CD4-positive, alpha-beta memory T cell (primary cell): ENCODE data around the gene GPC5. TPM values are rescaled to one million over a fixed set of nuclear protein-coding genes. Genes with fewer than 3 reads are reported as not detected.
A peak's percentile ranks its signal among the peaks of the same experiment; 100 is the strongest.

ENCODE experiments used
- CTCF ChIA-PET: fragments of 350-600 bp; sonication (Branson Sonifier 250); formaldehyde crosslinking; loops from one replicate; lab custom pipeline; 2021; ENCODE audit warnings: inconsistent platforms; ENCODE audit not compliant: partially characterized antibody; lab: Charles Lee
- POLR2A ChIA-PET: fragments of 350-600 bp; sonication (Branson Sonifier 250); formaldehyde crosslinking; loops from one replicate; lab custom pipeline; 2021; ENCODE audit not compliant: partially characterized antibody; lab: Charles Lee
- DNase-seq, 5 donors: peaks; one replicate each; pipeline versions ENCODE4 v3.0.0 to v3.0.0-alpha.2; 2020 to 2022; ENCODE audit warnings: mixed read lengths in 1 of 5
- H3K27ac ChIP-seq: one replicate; pipeline ENCODE4 v1.7.0; 2013; ENCODE audit warnings: low read depth, low read length
- H3K27me3 ChIP-seq: 2 replicates; pipeline ENCODE4 v1.7.0; 2013; ENCODE audit warnings: mild to moderate bottlenecking, low read length, moderate library complexity; ENCODE audit not compliant: insufficient read depth
- H3K36me3 ChIP-seq: 2 replicates; pipeline ENCODE4 v1.7.0; 2013; ENCODE audit warnings: mild to moderate bottlenecking, low read length, moderate library complexity; ENCODE audit not compliant: insufficient read depth
- H3K4me1 ChIP-seq: 2 replicates; pipeline ENCODE4 v1.7.0; 2013; ENCODE audit warnings: mild to moderate bottlenecking, low read length, moderate library complexity; ENCODE audit not compliant: insufficient read depth
- H3K4me3 ChIP-seq, 2 donors: one replicate each; pipeline ENCODE4 v1.7.0; 2013; ENCODE audit warnings: low read length in 2 of 2, mild to moderate bottlenecking in 1 of 2
- H3K9me3 ChIP-seq, 2 donors: one replicate each; pipeline ENCODE4 v1.7.0; 2013; ENCODE audit warnings: low read length in 2 of 2, control low read depth in 1 of 2; ENCODE audit not compliant: control insufficient read depth in 1 of 2
- H3K27ac Mint-ChIP-seq, 7 donors: one replicate each; pipeline ENCODE4 v1.8.0; 2020 to 2021; ENCODE audit warnings: mixed read lengths in 7 of 7, mild to moderate bottlenecking in 6 of 7, inconsistent platforms in 3 of 7, moderate library complexity in 3 of 7
- H3K27me3 Mint-ChIP-seq, 2 donors: one replicate each; pipeline ENCODE4 v1.8.0; 2020 to 2021; ENCODE audit warnings: mixed read lengths in 2 of 2
- H3K36me3 Mint-ChIP-seq, 2 donors: one replicate each; pipeline ENCODE4 v1.8.0; 2020 to 2021; ENCODE audit warnings: mixed read lengths in 2 of 2, inconsistent platforms in 1 of 2, mild to moderate bottlenecking in 1 of 2
- H3K4me1 Mint-ChIP-seq, 4 donors: one replicate each; pipeline ENCODE4 v1.8.0; 2020 to 2021; ENCODE audit warnings: mixed read lengths in 4 of 4, mild to moderate bottlenecking in 1 of 4
- H3K4me3 Mint-ChIP-seq, 8 donors: one replicate each; pipeline ENCODE4 v1.8.0; 2020 to 2021; ENCODE audit warnings: mixed read lengths in 8 of 8, mild to moderate bottlenecking in 7 of 8, moderate library complexity in 6 of 8, inconsistent platforms in 3 of 8
- H3K9me3 Mint-ChIP-seq, 8 donors: one replicate each; pipeline ENCODE4 v1.8.0; 2020 to 2021; ENCODE audit warnings: mixed read lengths in 8 of 8, mild to moderate bottlenecking in 5 of 8, inconsistent platforms in 3 of 8, moderate library complexity in 1 of 8
- intact Hi-C: fragments of 100-400 bp; cut with micrococcal nuclease; formaldehyde crosslinking; loops from one replicate; pipeline ENCODE4 v1.15.1; 2023
- polyA plus RNA-seq, 2 donors: library from polyadenylated mRNA; unstranded; fragments of 300-500 nt; fragmentation: Illumina TruSeq; gene quantifications; one replicate each; pipeline ENCODE4 v1.2.3, GENCODE V29; 2021
- total RNA-seq, 2 experiments: library from RNA; stranded (reverse); gene quantifications; one replicate each; pipeline ENCODE4 v1.2.3, GENCODE V29; 2021

Gene GPC5
- total and polyA plus RNA-seq, 4 experiments from 2014 or later, result 0.14 TPM; not detected in 3

DNA sequence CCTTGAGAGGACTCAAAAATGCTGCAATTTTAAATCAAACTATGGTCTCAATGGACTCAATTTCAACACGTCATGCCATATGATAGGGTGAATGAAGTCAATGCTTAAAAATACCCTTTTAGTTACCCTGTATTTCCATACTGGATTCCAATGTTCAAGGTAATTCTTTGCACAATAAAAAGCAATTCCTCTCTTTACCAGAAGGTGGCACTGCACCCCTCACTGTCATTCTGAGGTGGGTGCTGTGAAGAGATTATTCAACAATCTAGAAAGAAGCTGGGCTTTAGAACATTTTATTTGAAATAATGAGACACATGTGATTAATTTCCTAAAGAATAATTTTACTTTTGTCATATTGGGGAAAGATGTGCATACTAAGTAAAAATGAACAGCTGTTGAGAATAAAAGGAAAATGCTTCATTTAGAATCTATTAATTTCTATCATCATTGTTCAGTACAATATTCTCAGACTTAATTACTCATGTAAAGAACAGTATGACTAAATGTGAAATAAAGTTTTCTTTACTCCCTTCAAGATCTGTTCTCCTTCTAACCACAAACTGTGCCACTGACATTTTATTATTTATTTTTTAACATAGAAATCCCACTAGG is 789.1 kb downstream of the GPC5 start:
- ChIA-PET CTCF (interaction anchor here (0.7 to 1.7 kb wide), 2 partner anchors 9 to 10 kb away, joined by 4 to 5 read pairs; no protein-coding TSS in a partner anchor), POLR2A (no interaction called here)
- peak in 4 of 5 donors; percentile 6 to 29 (median 14) for DNase-seq
- H3K4me1 Mint-ChIP-seq, result no peaks in the 10 kb centered on the region
- no peak overlapping the region for H3K4me3 ChIP-seq
- H3K27me3 Mint-ChIP-seq, result no peaks in the 10 kb centered on the region
- no peaks in the 10 kb centered on the region for H3K36me3 ChIP-seq
- no peaks in the 10 kb centered on the region for H3K27me3 ChIP-seq
- peaks cover 0 to 3% (median 0%) of the 10 kb centered on the region in 8 donors for H3K9me3 Mint-ChIP-seq
- no peaks in the 10 kb centered on the region for H3K9me3 ChIP-seq
- no peaks in the 10 kb centered on the region for H3K36me3 Mint-ChIP-seq
- no peaks in the 10 kb centered on the region for H3K4me1 ChIP-seq
- intact Hi-C loops, result no loop called here
- no peak overlapping the region for H3K27ac ChIP-seq
- H3K4me3 Mint-ChIP-seq, result no peak overlapping the region
- no peak overlapping the region for H3K27ac Mint-ChIP-seq

GRCh38 chr13:92188574-92188973 is 790.2 kb downstream of the GPC5 start:
- H3K4me3 Mint-ChIP-seq, result no peak overlapping the region
- Histone ChIP-seq H3K27ac (no peak overlapping the region), H3K27me3 (no peaks in the 10 kb centered on the region), H3K36me3 (no peaks in the 10 kb centered on the region), H3K4me1 (no peaks in the 10 kb centered on the region), H3K4me3 (no peak overlapping the region), H3K9me3 (no peaks in the 10 kb centered on the region)
- peaks cover 0 to 3% (median 0%) of the 10 kb centered on the region in 8 donors for H3K9me3 Mint-ChIP-seq
- no peak overlapping the region for H3K27ac Mint-ChIP-seq
- H3K27me3 Mint-ChIP-seq, result no peaks in the 10 kb centered on the region
- ChIA-PET POLR2A (no interaction called here), CTCF (interaction anchor here (1.5 to 1.6 kb wide), 2 partner anchors 9 to 31 kb away, joined by 3 to 9 read pairs; no protein-coding TSS in a partner anchor)
- H3K4me1 Mint-ChIP-seq, result no peaks in the 10 kb centered on the region
- intact Hi-C loops, result no loop called here
- H3K36me3 Mint-ChIP-seq, result no peaks in the 10 kb centered on the region
- no peak for DNase-seq

DNA sequence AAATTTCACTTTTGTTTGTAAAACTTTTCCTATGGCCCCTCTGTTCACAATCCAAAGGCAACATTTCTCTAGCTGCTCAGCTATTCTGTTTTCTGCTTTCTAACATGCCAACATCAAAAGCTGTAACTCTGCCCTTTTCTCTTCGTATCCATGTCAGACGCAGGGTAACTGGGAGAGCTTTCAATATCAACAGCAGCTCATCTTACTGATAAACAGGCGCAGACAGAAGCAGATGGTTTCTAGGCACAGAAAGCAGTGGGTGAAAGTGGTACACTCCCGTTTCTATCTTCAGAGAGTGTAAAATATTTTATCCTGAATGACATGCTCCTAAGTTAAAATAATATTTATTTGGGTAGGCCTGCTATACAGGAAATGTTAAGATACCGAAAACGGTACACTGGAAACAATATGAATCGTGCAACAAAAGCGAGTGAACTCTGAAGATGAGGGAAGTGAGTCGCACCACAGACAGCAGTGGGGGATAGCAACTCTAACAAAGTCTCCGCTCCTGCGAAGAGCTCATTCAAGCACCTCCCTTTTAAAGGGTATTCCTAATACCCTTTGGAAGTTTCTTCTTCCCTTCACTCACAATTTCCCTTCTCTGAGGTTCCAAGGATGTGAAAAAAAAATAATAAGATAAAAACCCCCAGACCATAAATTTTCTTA is 798.3 kb downstream of the GPC5 start:
- intact Hi-C loops, result no loop called here
- Histone ChIP-seq H3K9me3 (no peaks in the 10 kb centered on the region), H3K36me3 (no peaks in the 10 kb centered on the region), H3K27ac (no peak overlapping the region), H3K4me3 (no peak overlapping the region), H3K4me1 (no peaks in the 10 kb centered on the region), H3K27me3 (no peaks in the 10 kb centered on the region)
- no peak for DNase-seq
- H3K9me3 Mint-ChIP-seq, result peaks cover 0 to 2% (median 0%) of the 10 kb centered on the region in 8 donors
- H3K27ac Mint-ChIP-seq, result peak overlapping the region in 1 of 7 donors; percentile 53
- no peaks in the 10 kb centered on the region for H3K4me1 Mint-ChIP-seq
- CTCF ChIA-PET, result interaction anchor here (1.3 to 1.6 kb wide), 2 partner anchors 10 to 12 kb away, joined by 3 to 5 read pairs; no protein-coding TSS in a partner anchor
- no peak overlapping the region for H3K4me3 Mint-ChIP-seq
- no peaks in the 10 kb centered on the region for H3K27me3 Mint-ChIP-seq
- POLR2A ChIA-PET, result no interaction called here
- no peaks in the 10 kb centered on the region for H3K36me3 Mint-ChIP-seq

- H3K9me3 Mint-ChIP-seq, result peaks cover 0 to 2% (median 0%) of the 10 kb centered on the region in 8 donors
- Histone ChIP-seq H3K9me3 (no peaks in the 10 kb centered on the region), H3K36me3 (no peaks in the 10 kb centered on the region), H3K27ac (no peak overlapping the region), H3K4me1 (no peaks in the 10 kb centered on the region), H3K27me3 (no peaks in the 10 kb centered on the region), H3K4me3 (no peak overlapping the region)
- intact Hi-C loops, result no loop called here
- ChIA-PET POLR2A (no interaction called here), CTCF (no interaction called here)
- no peaks in the 10 kb centered on the region for H3K4me1 Mint-ChIP-seq
- no peak overlapping the region for H3K27ac Mint-ChIP-seq
- H3K4me3 Mint-ChIP-seq, result no peak overlapping the region
- DNase-seq, result no peak
- H3K36me3 Mint-ChIP-seq, result no peaks in the 10 kb centered on the region
- H3K27me3 Mint-ChIP-seq, result no peaks in the 10 kb centered on the region
Observed at GRCh38 chr13:92197669-92198068, 799.2 kb downstream of the GPC5 start.

GRCh38 chr13:92218615-92219014 is 820.2 kb downstream of the GPC5 start:
- no peaks in the 10 kb centered on the region for H3K36me3 ChIP-seq

DNA sequence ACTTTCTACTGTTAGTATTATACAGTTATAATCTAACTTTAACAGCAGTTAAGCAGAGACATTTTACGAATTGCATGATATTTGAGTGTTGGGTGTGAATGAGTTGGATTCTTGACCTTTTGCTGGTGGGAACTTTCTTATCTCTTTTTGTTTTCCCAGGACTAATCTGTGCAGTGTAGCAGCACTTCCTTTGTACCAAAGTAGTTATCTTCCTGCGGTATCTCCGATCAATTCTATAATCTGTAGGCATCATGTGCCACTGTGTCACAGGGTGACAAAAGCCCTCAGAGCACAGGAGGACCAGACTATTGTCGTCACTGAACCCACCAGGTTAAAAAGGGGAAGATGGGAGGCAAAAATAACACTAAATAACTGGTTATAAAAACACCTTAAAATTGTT is 823.5 kb downstream of the GPC5 start:
- H3K27me3 ChIP-seq, result no peaks in the 10 kb centered on the region
- no peaks in the 10 kb centered on the region for H3K9me3 ChIP-seq
- H3K27ac ChIP-seq, result no peak overlapping the region
- no peaks in the 10 kb centered on the region for H3K4me1 Mint-ChIP-seq
- ChIA-PET POLR2A (no interaction called here), CTCF (no interaction called here)
- intact Hi-C loops, result no loop called here
- H3K36me3 ChIP-seq, result no peaks in the 10 kb centered on the region
- H3K4me1 ChIP-seq, result no peaks in the 10 kb centered on the region
- no peak overlapping the region for H3K4me3 ChIP-seq
- H3K27ac Mint-ChIP-seq, result no peak overlapping the region
- H3K9me3 Mint-ChIP-seq, result peaks cover 0 to 8% (median 3%) of the 10 kb centered on the region in 8 donors
- H3K27me3 Mint-ChIP-seq, result no peaks in the 10 kb centered on the region
- no peak for DNase-seq
- no peak overlapping the region for H3K4me3 Mint-ChIP-seq
- H3K36me3 Mint-ChIP-seq, result no peaks in the 10 kb centered on the region

More at GRCh38 chr13:92218615-92219014, 820.2 kb downstream of the GPC5 start:
- H3K27ac ChIP-seq, result no peak overlapping the region
- no peak overlapping the region for H3K4me3 ChIP-seq
- ChIA-PET CTCF (interaction anchor here (1.3 kb wide), 1 partner anchor 29 kb away, joined by 3 read pairs; no protein-coding TSS in a partner anchor), POLR2A (no interaction called here)
- Mint-ChIP-seq H3K27me3 (no peaks in the 10 kb centered on the region), H3K4me1 (no peaks in the 10 kb centered on the region), H3K36me3 (no peaks in the 10 kb centered on the region), H3K27ac (no peak overlapping the region), H3K9me3 (peaks cover 0 to 8% (median 0%) of the 10 kb centered on the region in 8 donors), H3K4me3 (no peak overlapping the region)
- H3K9me3 ChIP-seq, result no peaks in the 10 kb centered on the region
- H3K4me1 ChIP-seq, result no peaks in the 10 kb centered on the region
- H3K27me3 ChIP-seq, result no peaks in the 10 kb centered on the region
- DNase-seq, result no peak
- intact Hi-C loops, result no loop called here

GRCh38 chr13:92224052-92224821 is 825.8 kb downstream of the GPC5 start:
- Histone ChIP-seq H3K36me3 (no peaks in the 10 kb centered on the region), H3K27me3 (no peaks in the 10 kb centered on the region), H3K9me3 (no peaks in the 10 kb centered on the region), H3K4me3 (no peak overlapping the region), H3K4me1 (no peaks in the 10 kb centered on the region), H3K27ac (no peak overlapping the region)
- H3K27ac Mint-ChIP-seq, result no peak overlapping the region
- no peaks in the 10 kb centered on the region for H3K27me3 Mint-ChIP-seq
- no peaks in the 10 kb centered on the region for H3K36me3 Mint-ChIP-seq
- no peak for DNase-seq
- no peak overlapping the region for H3K4me3 Mint-ChIP-seq
- ChIA-PET POLR2A (no interaction called here), CTCF (no interaction called here)
- peaks cover 0 to 4% (median 3%) of the 10 kb centered on the region in 8 donors for H3K9me3 Mint-ChIP-seq
- H3K4me1 Mint-ChIP-seq, result no peaks in the 10 kb centered on the region
- intact Hi-C loops, result no loop called here
